IMR-90 (cell line): ENCODE results near the gene MGRN1. TPM values are rescaled to one million over a fixed set of nuclear protein-coding genes. Genes with fewer than 3 reads are reported as not detected.

Experiments
- ATAC-seq: fragments of 200-7000 bp; cut with Tn5 transposase; 2 replicates; pipeline ENCODE4 v1.9.1; 2020; ENCODE audit warnings: low read depth, mild to moderate bottlenecking, moderate library complexity
- BruUV-seq: library from RNA; stranded (reverse); fragments of 400-500 nt; replicated peaks from 2 replicates; lab custom pipeline; 2021; lab: Mats Ljungman, UMichigan
- CTCF ChIA-PET: fragments of 300-600 bp; formaldehyde crosslinking; extraction: SDS; loops from one replicate; lab custom pipeline; 2021; ENCODE audit warnings: antibody characterized with exemption; lab: Yijun Ruan, JAX
- POLR2A ChIA-PET: fragments of 300-600 bp; sonication (Branson Sonifier 250); formaldehyde crosslinking; loops from one replicate; lab custom pipeline; 2022; ENCODE audit warnings: antibody characterized with exemption; ENCODE audit not compliant: unreplicated experiment; lab: Charles Lee
- DNase-seq: peaks from one replicate; pipeline ENCODE4 v3.0.0; 2013
- H2AFZ ChIP-seq: replicated peaks from 2 replicates; pipeline ENCODE3; 2013; ENCODE audit warnings: low read length, mild to moderate bottlenecking; ENCODE audit not compliant: poor library complexity
- H2AK5ac ChIP-seq: 2 replicates; pipeline ENCODE4 v1.6.1; 2013; ENCODE audit warnings: low read depth, low read length, inconsistent platforms
- H2AK9ac ChIP-seq: replicated peaks from 2 replicates; pipeline ENCODE3; 2013; ENCODE audit warnings: mild to moderate bottlenecking, low read depth, low read length, moderate library complexity; ENCODE audit not compliant: poor library complexity
- H2BK120ac ChIP-seq: 2 replicates; pipeline ENCODE4 v1.6.1; 2013; ENCODE audit warnings: low read depth, low read length, inconsistent platforms
- H2BK15ac ChIP-seq: 3 replicates; pipeline ENCODE4 v1.6.1; 2013; ENCODE audit warnings: low read depth, low read length, inconsistent platforms
- H2BK20ac ChIP-seq: 2 replicates; pipeline ENCODE4 v1.6.1; 2013; ENCODE audit warnings: low read depth, mild to moderate bottlenecking, inconsistent platforms, low read length, moderate library complexity
- H2BK5ac ChIP-seq: 2 replicates; pipeline ENCODE4 v1.6.1; 2013; ENCODE audit warnings: mild to moderate bottlenecking, low read depth, low read length, inconsistent platforms; ENCODE audit not compliant: poor library complexity, severe bottlenecking
- H3K14ac ChIP-seq: replicated peaks from 2 replicates; pipeline ENCODE4 v1.6.1; 2013; ENCODE audit warnings: low read depth, low read length, inconsistent platforms
- H3K18ac ChIP-seq: 2 replicates; pipeline ENCODE4 v1.6.1; 2013; ENCODE audit warnings: low read depth, low read length, control low read depth
- H3K23ac ChIP-seq: 2 replicates; pipeline ENCODE4 v1.6.1; 2013; ENCODE audit warnings: low read depth, low read length, inconsistent platforms
- H3K27ac ChIP-seq: 2 replicates; pipeline ENCODE4 v1.5.1; 2013; ENCODE audit warnings: mild to moderate bottlenecking, control low read depth, low read length; ENCODE audit not compliant: insufficient read depth
- H3K27me3 ChIP-seq: 2 replicates; pipeline ENCODE4 v1.6.1; 2013; ENCODE audit warnings: low read length; ENCODE audit not compliant: control insufficient read depth, insufficient read depth
- H3K36me3 ChIP-seq: 2 replicates; pipeline ENCODE4 v1.6.1; 2013; ENCODE audit warnings: low read length, mixed read lengths; ENCODE audit not compliant: control insufficient read depth, insufficient read depth
- H3K4ac ChIP-seq: 2 replicates; pipeline ENCODE4 v1.6.1; 2013; ENCODE audit warnings: low read depth, low read length, inconsistent platforms
- H3K4me1 ChIP-seq: 2 replicates; pipeline ENCODE4 v1.6.1; 2013; ENCODE audit warnings: low read length, mixed read lengths; ENCODE audit not compliant: control insufficient read depth, insufficient read depth
- H3K4me2 ChIP-seq: 2 replicates; pipeline ENCODE4 v1.6.1; 2013; ENCODE audit warnings: low read depth, mild to moderate bottlenecking, control low read depth, low read length, moderate library complexity
- H3K4me3 ChIP-seq: 2 replicates; pipeline ENCODE4 v1.5.1; 2013; ENCODE audit warnings: low read depth, mild to moderate bottlenecking, control low read depth, low read length, moderate library complexity; ENCODE audit not compliant: insufficient read depth
- H3K56ac ChIP-seq: 2 replicates; pipeline ENCODE4 v1.6.1; 2013; ENCODE audit warnings: low read length, inconsistent platforms; ENCODE audit not compliant: insufficient read depth; ENCODE audit errors: extremely low read depth
- H3K79me1 ChIP-seq, 2 experiments: 2 replicates each; pipeline ENCODE4 v1.6.1; 2013; ENCODE audit warnings: low read length in 2 of 2, inconsistent platforms in 1 of 2, low read depth in 1 of 2
- H3K9ac ChIP-seq: 2 replicates; pipeline ENCODE4 v1.6.1; 2013; ENCODE audit warnings: low read depth, low read length, control low read depth
- H3K9me1 ChIP-seq: 2 replicates; pipeline ENCODE4 v1.6.1; 2013; ENCODE audit warnings: low read length, inconsistent platforms; ENCODE audit not compliant: insufficient read depth
- H3K9me3 ChIP-seq: 2 replicates; pipeline ENCODE4 v1.6.1; 2013; ENCODE audit warnings: low read length; ENCODE audit not compliant: control insufficient read depth, insufficient read depth
- H4K20me1 ChIP-seq: 2 replicates; pipeline ENCODE4 v1.6.1; 2013; ENCODE audit warnings: low read length, inconsistent platforms; ENCODE audit not compliant: insufficient read depth
- H4K5ac ChIP-seq: 2 replicates; pipeline ENCODE4 v1.6.1; 2013; ENCODE audit warnings: mild to moderate bottlenecking, low read depth, low read length, control low read depth
- H4K8ac ChIP-seq, 2 experiments: 2 replicates each; pipeline ENCODE4 v1.6.1; 2013; ENCODE audit warnings: low read depth in 2 of 2, low read length in 2 of 2, control low read depth in 1 of 2, inconsistent platforms in 1 of 2
- H4K91ac ChIP-seq: 2 replicates; pipeline ENCODE4 v1.6.1; 2013; ENCODE audit warnings: low read depth, low read length, inconsistent platforms; ENCODE audit not compliant: insufficient read depth
- BHLHE40 ChIP-seq: fragments of 150-350 bp; IDR thresholded peaks from 2 replicates; pipeline ENCODE4 v1.6.1; 2016; ENCODE audit warnings: mild to moderate bottlenecking, low read depth, low read length
- CEBPB ChIP-seq: IDR thresholded peaks from 2 replicates; pipeline ENCODE4 v1.6.1; 2012; ENCODE audit warnings: low read depth, low read length, improper control_type of control experiment
- CHD1 ChIP-seq: IDR thresholded peaks from 2 replicates; pipeline ENCODE4 v1.6.1; 2012; ENCODE audit warnings: low read depth, low read length, improper control_type of control experiment
- FOS ChIP-seq: fragments of 150-350 bp; IDR thresholded peaks from 2 replicates; pipeline ENCODE4 v1.6.1; 2016; ENCODE audit warnings: low read depth, low read length
- MAZ ChIP-seq: IDR thresholded peaks from 2 replicates; pipeline ENCODE4 v1.6.1; 2012; ENCODE audit warnings: low read depth, mild to moderate bottlenecking, low read length, improper control_type of control experiment, moderate library complexity, borderline replicate concordance
- MXI1 ChIP-seq: IDR thresholded peaks from 2 replicates; pipeline ENCODE4 v1.6.1; 2012; ENCODE audit warnings: low read depth, mild to moderate bottlenecking, low read length, moderate library complexity, borderline replicate concordance
- NFE2L2 ChIP-seq: fragments of 150-350 bp; IDR thresholded peaks from 2 replicates; pipeline ENCODE4 v1.6.1; 2016; ENCODE audit warnings: low read depth, mild to moderate bottlenecking, low read length
- POLR2A ChIP-seq: IDR thresholded peaks from 2 replicates; pipeline ENCODE4 v1.6.1; 2012; ENCODE audit warnings: mild to moderate bottlenecking, low read depth, low read length
- RAD21 ChIP-seq: IDR thresholded peaks from 2 replicates; pipeline ENCODE4 v1.6.1; 2012; ENCODE audit warnings: low read length, improper control_type of control experiment
- RFX5 ChIP-seq: IDR thresholded peaks from 2 replicates; pipeline ENCODE4 v1.8.0; 2012; ENCODE audit warnings: low read depth, mild to moderate bottlenecking, low read length, moderate library complexity
- SMC3 ChIP-seq: fragments of 150-350 bp; IDR thresholded peaks from 2 replicates; pipeline ENCODE4 v1.6.1; 2016; ENCODE audit warnings: low read depth, mild to moderate bottlenecking, antibody characterized with exemption, low read length, moderate library complexity
- WGBS, 2 experiments: methylation state at CpG; one replicate each; pipeline versions ENCODE4 v1.1.5 to v1.1.7; 2013; ENCODE audit warnings: missing lambda C conversion rate in 2 of 2; ENCODE audit not compliant: insufficient read length in 1 of 2; ENCODE audit errors: extremely low coverage in 2 of 2; 5-methylcytosine and 5-hydroxymethylcytosine counted together
- dilution Hi-C: fragments of 300-500 bp; cut with HindIII; formaldehyde crosslinking; loops from one replicate; pipeline ENCODE4 v1.14.3; 2018; ENCODE audit warnings: low sequenced_read_pairs; ENCODE audit not compliant: unreplicated experiment
- in situ Hi-C: fragments of 300-500 bp; cut with MboI; formaldehyde crosslinking; loops from 3 replicates; pipeline ENCODE4 v1.14.3; 2019; ENCODE audit warnings: low sequenced_read_pairs, inconsistent platforms, mixed read lengths
- intact Hi-C: fragments of 100-400 bp; cut with micrococcal nuclease; formaldehyde crosslinking; loops from 2 replicates; pipeline ENCODE4 v1.10.0; 2022
- polyA plus RNA-seq, 3 experiments: library from polyadenylated mRNA; depleted of rRNA; stranded (reverse); fragments of >200 nt; gene quantifications; 2 replicates each; pipeline ENCODE4 v1.2.3, GENCODE V29; 2012; ENCODE audit warnings: low replicate concordance in 1 of 3
- total RNA-seq: library from RNA; depleted of rRNA; stranded (reverse); fragments of >200 nt; gene quantifications from 2 replicates; pipeline ENCODE4 v1.2.3, GENCODE V29; 2012
- TF ChIP-seq, protein P1 (sequence below): fragments of 150-350 bp; IDR thresholded peaks from 2 replicates; pipeline ENCODE4 v1.6.1; 2017; ENCODE audit warnings: mild to moderate bottlenecking, antibody characterized with exemption, low read length, low read depth
- TF ChIP-seq, protein P2 (sequence below): fragments of 150-350 bp; IDR thresholded peaks from 2 replicates; pipeline ENCODE4 v1.6.1; 2016; ENCODE audit warnings: low read depth, mild to moderate bottlenecking, low read length, moderate library complexity, borderline replicate concordance
- TF ChIP-seq, protein P3 (sequence below): conservative IDR thresholded peaks from 2 replicates; pipeline ENCODE4 v1.5.1; 2012; ENCODE audit warnings: mild to moderate bottlenecking, low read depth, low read length, improper control_type of control experiment

MGRN1 gene
- total and polyA plus RNA-seq, 2 of the 4 experiments (the other 2 are of a cell fraction): 11.7 to 32.7 TPM

DNA sequence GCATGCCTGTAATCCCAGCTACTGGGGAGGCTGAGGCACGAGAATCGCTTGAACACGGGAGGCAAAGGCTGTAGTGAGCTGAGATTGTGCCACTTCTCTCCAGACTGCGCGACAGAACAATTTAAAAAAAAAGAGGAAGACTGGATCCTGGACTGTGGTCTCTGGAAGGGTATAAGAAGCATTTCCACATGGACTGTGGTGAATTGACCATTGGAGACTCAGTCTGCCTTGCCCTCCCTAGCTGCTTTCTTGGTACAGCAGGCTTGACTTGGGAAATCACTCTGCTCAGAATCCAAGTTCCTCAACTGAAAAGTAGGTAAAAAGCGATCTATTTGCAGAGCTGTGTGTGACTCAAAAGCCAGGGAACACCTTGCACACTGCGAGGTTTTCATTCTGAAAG lies 1.0 kb upstream of the MGRN1 start:
- H3K9ac ChIP-seq: no peak overlapping the region
- H2BK120ac ChIP-seq: no peak overlapping the region
- peaks cover 9 to 35% of the 10 kb centered on the region in 2 experiments; a peak in 2 of 4 replicates for H3K79me1 ChIP-seq
- H4K91ac ChIP-seq: no peak overlapping the region
- POLR2A ChIA-PET: no interaction called here
- no peak for ATAC-seq
- H2BK20ac ChIP-seq: no peak overlapping the region
- peaks cover 7% of the 10 kb centered on the region for H3K9me1 ChIP-seq
- no peak overlapping the region for H4K5ac ChIP-seq
- H2AK5ac ChIP-seq: 0 out of 2 replicates have a peak overlapping the region, but pooled peaks have one; percentile 24
- 0 out of 2 replicates have a peak, but pooled peaks cover 2% of the 10 kb centered on the region for H3K36me3 ChIP-seq
- H2BK15ac ChIP-seq: no peak overlapping the region
- BruUV-seq: no TSS peak
- intact Hi-C loops (no loop called here), dilution Hi-C loops (no loop called here), in situ Hi-C loops (no loop called here)
- no peak overlapping the region for H3K14ac ChIP-seq
- peaks cover 26% of the 10 kb centered on the region for H4K20me1 ChIP-seq
- CTCF ChIA-PET: interaction anchor here (1.1 to 1.2 kb wide), 2 partner anchors 17 to 76 kb away, joined by 3 to 5 read pairs; no protein-coding TSS in a partner anchor
- H3K27me3 ChIP-seq: no peaks in the 10 kb centered on the region
- H2BK5ac ChIP-seq: no peak overlapping the region
- no peak overlapping the region for H3K56ac ChIP-seq
- no peak overlapping the region for H2AK9ac ChIP-seq
- no peak for DNase-seq
- H3K18ac ChIP-seq: no peak overlapping the region
- H3K4me2 ChIP-seq: no peak overlapping the region
- no peaks in the 10 kb centered on the region for H3K9me3 ChIP-seq
- H3K27ac ChIP-seq: no peak overlapping the region
- H3K4me3 ChIP-seq: no peak overlapping the region
- TF ChIP-seq MXI1: no peak
- no peak for TF ChIP-seq MAZ
- TF ChIP-seq SMC3: no peak
- TF ChIP-seq RFX5: no peak
- no peak for TF ChIP-seq CEBPB
- TF ChIP-seq, protein P1, sequence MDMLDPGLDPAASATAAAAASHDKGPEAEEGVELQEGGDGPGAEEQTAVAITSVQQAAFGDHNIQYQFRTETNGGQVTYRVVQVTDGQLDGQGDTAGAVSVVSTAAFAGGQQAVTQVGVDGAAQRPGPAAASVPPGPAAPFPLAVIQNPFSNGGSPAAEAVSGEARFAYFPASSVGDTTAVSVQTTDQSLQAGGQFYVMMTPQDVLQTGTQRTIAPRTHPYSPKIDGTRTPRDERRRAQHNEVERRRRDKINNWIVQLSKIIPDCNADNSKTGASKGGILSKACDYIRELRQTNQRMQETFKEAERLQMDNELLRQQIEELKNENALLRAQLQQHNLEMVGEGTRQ: no peak
- no peak for TF ChIP-seq NFE2L2
- TF ChIP-seq, protein P2, sequence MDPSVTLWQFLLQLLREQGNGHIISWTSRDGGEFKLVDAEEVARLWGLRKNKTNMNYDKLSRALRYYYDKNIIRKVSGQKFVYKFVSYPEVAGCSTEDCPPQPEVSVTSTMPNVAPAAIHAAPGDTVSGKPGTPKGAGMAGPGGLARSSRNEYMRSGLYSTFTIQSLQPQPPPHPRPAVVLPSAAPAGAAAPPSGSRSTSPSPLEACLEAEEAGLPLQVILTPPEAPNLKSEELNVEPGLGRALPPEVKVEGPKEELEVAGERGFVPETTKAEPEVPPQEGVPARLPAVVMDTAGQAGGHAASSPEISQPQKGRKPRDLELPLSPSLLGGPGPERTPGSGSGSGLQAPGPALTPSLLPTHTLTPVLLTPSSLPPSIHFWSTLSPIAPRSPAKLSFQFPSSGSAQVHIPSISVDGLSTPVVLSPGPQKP: no peak
- TF ChIP-seq FOS: no peak
- TF ChIP-seq BHLHE40: no peak
- TF ChIP-seq RAD21: no peak
- TF ChIP-seq CHD1: no peak
- TF ChIP-seq POLR2A: no peak
- TF ChIP-seq, protein P3, sequence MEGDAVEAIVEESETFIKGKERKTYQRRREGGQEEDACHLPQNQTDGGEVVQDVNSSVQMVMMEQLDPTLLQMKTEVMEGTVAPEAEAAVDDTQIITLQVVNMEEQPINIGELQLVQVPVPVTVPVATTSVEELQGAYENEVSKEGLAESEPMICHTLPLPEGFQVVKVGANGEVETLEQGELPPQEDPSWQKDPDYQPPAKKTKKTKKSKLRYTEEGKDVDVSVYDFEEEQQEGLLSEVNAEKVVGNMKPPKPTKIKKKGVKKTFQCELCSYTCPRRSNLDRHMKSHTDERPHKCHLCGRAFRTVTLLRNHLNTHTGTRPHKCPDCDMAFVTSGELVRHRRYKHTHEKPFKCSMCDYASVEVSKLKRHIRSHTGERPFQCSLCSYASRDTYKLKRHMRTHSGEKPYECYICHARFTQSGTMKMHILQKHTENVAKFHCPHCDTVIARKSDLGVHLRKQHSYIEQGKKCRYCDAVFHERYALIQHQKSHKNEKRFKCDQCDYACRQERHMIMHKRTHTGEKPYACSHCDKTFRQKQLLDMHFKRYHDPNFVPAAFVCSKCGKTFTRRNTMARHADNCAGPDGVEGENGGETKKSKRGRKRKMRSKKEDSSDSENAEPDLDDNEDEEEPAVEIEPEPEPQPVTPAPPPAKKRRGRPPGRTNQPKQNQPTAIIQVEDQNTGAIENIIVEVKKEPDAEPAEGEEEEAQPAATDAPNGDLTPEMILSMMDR: no peak
- WGBS, 2 experiments: 66% methylated on average over 3 of the region's 7 CpGs; no CpG with 5 or more reads in 1 of the 2 experiments
- peaks cover 11% of the 10 kb centered on the region for H3K4me1 ChIP-seq
- no peak overlapping the region for H3K23ac ChIP-seq
- H2AFZ ChIP-seq: no peak overlapping the region
- no peak overlapping the region for H3K4ac ChIP-seq
- H4K8ac ChIP-seq: no peak overlapping the region
